Left ventricle myocardium inferior (tissue), 1 donor: ENCODE measurements around the gene LKAAEAR1. TPM values are rescaled to one million over a fixed set of nuclear protein-coding genes. Genes with fewer than 3 reads are reported as not detected.

Experiments used
- DNase-seq: peaks from one replicate; pipeline ENCODE4 v3.0.0-alpha.2; 2020
- H3K27ac ChIP-seq: fragments of 200-600 bp; replicated peaks from 2 replicates; pipeline ENCODE4 v1.8.0; 2021
- H3K27me3 ChIP-seq: fragments of 200-600 bp; 2 replicates; pipeline ENCODE4 v1.8.0; 2021; ENCODE audit warnings: low read depth
- H3K36me3 ChIP-seq: fragments of 200-600 bp; 2 replicates; pipeline ENCODE4 v1.8.0; 2021
- H3K4me1 ChIP-seq: fragments of 200-600 bp; 2 replicates; pipeline ENCODE4 v1.8.0; 2021
- H3K4me3 ChIP-seq: fragments of 200-600 bp; 2 replicates; pipeline ENCODE4 v1.8.0; 2021; ENCODE audit warnings: mild to moderate bottlenecking, moderate library complexity
- H3K9me3 ChIP-seq: fragments of 200-600 bp; replicated peaks from 2 replicates; pipeline ENCODE4 v1.8.0; 2021
- intact Hi-C: fragments of 100-400 bp; cut with micrococcal nuclease; formaldehyde crosslinking; loops from one replicate; pipeline ENCODE4 v1.11.0; 2022
- total RNA-seq: library from RNA; stranded (reverse); fragmentation: NEBNext Ultra II Directional; extraction: Animal tissue kit (Norgen Biotek cat#: 25700); gene quantifications from one replicate; pipeline ENCODE4 v1.2.1, GENCODE V29; 2021
- TF ChIP-seq, protein P1 (sequence below): fragments of 200-600 bp; IDR thresholded peaks from 2 replicates; pipeline ENCODE4 v1.8.0; 2021; ENCODE audit warnings: antibody characterized with exemption, mild to moderate bottlenecking, borderline replicate concordance
- donor health status: DM: no; HTN: yes; CAD: no; lungs with severe emphysema.

LKAAEAR1 gene
- total RNA-seq, 1 donor from 2014 or later = not detected

DNA sequence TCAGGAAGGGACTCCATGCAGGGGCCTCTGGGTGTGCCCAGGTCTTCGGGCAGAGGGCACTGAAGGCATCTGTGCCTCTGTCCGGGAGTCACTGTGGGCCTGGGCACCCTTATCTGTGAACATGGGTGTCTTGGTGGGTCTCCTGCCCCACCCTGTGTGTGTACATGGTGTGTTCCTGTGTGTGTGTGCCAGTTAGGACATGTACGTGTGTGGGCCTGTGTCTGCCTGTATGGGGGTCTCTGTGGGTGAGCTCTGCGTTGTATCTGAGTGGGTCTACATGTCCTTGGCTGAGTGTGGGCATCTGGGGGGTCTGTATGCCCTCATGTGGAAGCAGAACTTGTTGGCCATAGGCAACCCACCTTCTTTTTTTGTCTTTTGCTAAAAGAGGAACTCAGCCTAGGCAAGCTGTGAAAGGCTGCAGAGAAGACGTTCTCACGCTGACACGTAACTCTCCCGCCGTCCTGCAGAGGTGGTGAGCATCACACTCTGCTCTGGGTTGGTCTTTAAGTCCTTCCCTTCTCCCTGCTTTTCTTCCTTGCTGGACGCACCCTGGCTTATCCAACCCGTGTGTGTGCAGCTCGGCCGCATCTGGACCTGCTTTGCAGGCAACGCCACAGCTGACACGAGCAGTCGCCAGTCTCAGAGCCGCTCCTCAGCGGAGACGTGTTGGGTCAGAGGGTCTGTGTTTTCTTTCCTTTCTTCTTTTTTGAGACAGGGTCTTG lies 23.7 kb upstream of the LKAAEAR1 start:
- Histone ChIP-seq H3K27ac (no peak overlapping the region), H3K9me3 (no peaks in the 10 kb centered on the region), H3K27me3 (peaks cover 66% of the 10 kb centered on the region), H3K4me1 (peaks cover under 1% of the 10 kb centered on the region), H3K4me3 (no peak overlapping the region), H3K36me3 (no peaks in the 10 kb centered on the region)
- TF ChIP-seq, protein P1, sequence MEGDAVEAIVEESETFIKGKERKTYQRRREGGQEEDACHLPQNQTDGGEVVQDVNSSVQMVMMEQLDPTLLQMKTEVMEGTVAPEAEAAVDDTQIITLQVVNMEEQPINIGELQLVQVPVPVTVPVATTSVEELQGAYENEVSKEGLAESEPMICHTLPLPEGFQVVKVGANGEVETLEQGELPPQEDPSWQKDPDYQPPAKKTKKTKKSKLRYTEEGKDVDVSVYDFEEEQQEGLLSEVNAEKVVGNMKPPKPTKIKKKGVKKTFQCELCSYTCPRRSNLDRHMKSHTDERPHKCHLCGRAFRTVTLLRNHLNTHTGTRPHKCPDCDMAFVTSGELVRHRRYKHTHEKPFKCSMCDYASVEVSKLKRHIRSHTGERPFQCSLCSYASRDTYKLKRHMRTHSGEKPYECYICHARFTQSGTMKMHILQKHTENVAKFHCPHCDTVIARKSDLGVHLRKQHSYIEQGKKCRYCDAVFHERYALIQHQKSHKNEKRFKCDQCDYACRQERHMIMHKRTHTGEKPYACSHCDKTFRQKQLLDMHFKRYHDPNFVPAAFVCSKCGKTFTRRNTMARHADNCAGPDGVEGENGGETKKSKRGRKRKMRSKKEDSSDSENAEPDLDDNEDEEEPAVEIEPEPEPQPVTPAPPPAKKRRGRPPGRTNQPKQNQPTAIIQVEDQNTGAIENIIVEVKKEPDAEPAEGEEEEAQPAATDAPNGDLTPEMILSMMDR = no peak
- intact Hi-C loops = no loop called here
- DNase-seq = peak; percentile 5

DNA sequence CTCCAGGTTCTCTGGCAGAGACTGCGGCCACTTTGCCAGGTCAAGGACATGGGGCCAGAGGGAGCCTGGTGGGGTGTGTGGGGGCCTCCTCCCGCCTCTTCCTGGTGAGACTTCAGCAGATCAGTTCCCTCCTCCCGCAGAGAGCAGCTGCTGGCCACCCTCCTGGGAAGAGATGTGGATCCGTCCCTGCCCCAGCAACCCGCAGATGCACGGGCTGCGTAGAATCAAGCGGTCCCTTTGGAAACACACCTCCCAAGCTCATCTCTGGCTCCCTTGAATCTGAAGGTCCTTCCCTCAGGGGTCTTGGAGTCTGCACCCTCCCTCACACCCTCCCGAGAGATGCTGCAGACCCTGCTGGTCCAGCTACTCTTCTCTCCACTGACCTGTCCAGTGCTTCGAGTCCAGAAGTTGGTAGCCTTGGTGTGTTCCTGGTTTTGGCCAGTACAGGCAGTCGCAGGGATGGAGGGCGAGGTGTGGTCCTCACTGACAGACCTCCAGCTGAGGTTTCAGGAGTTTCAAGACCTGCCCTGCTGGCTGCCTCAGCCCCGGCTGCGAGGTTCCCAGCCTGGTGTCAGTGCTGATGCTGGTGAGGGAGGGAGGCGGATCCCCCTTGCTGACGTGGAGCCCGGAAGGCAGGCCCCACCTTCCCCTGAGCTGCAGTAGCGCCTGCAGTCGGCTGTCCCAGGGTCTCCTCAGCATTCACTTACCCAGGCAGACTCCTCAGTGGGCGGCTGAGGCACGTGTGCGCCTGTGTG lies 23.0 kb upstream of the LKAAEAR1 start, which contains the start of gene NPBWR2:
Gene NPBWR2, minus strand, starts transcription at position 585 of the 755 bp plus-strand sequence. CDS start 734 bp downstream, outside the sequence.
- H3K4me3 ChIP-seq = no peak within 1 kb of the TSS
- no peaks in the 10 kb centered on the region for H3K36me3 ChIP-seq
- DNase-seq = peak; percentile 8
- H3K4me1 ChIP-seq = peaks cover 8% of the 10 kb centered on the region
- intact Hi-C loops = no loop called here
- no peaks in the 10 kb centered on the region for H3K9me3 ChIP-seq
- no peak within 1 kb of the TSS for H3K27ac ChIP-seq
- peaks cover 74% of the 10 kb centered on the region for H3K27me3 ChIP-seq
- TF ChIP-seq, protein P1 = no peak

DNA sequence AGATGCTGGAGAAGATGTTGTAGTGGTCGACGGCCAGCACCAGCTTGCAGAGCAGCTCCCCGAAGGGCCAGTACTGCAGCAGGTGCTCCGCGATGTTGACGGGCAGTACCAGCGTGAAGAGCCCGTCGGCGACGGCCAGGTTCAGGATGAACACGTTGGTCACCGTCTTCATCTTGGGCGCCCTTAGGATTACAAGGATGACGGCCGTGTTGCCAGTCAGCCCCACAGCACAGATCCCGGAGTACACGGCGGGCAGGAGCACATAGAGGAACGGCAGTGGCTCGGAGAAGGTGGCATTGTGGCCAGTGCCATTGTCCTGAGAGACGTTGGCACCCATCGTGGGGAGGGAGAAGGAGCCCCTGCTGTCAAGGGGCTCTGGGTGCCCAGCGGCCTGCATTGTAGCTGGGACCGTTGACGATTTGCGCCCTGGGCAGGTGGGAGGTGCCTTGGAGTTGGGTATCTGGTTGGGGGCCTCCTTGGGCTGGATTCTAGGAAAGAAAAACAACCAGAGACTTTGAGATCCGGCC lies 22.3 kb upstream of the LKAAEAR1 start:
- intact Hi-C loops = no loop called here
- no peaks in the 10 kb centered on the region for H3K36me3 ChIP-seq
- TF ChIP-seq, protein P1 = no peak
- H3K27ac ChIP-seq = no peak overlapping the region
- DNase-seq = peak; percentile 6
- peaks cover 14% of the 10 kb centered on the region for H3K4me1 ChIP-seq
- no peak overlapping the region for H3K4me3 ChIP-seq
- peaks cover 80% of the 10 kb centered on the region for H3K27me3 ChIP-seq
- no peaks in the 10 kb centered on the region for H3K9me3 ChIP-seq

DNA sequence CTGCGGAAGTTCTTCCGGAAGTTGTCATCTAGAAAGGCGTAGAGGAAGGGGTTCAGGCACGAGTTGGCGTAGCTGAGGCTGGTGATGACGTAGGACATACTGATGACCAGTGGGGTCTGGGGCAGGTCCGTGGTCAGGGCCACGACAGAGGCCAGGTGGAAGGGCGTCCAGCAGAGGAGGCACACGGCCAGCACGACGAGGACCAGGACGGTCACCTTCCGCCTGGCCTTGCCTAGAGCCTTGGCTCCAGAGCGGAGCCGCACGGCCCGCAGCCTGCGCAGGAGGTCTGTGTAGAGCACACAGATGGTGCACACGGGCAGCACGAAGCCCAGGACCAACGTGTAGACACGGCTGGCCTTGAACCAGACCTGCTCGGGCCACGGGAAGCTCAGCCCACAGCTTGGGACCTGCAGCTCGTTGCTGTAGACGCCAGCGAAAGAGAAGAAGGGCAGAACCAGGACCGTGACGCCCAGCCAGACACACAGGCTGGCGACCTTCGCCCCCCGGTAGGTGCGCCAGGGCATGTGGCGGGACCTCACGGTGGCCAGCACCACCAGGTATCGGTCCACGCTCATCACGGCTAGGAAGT lies 21.7 kb upstream of the LKAAEAR1 start:
- H3K36me3 ChIP-seq = no peaks in the 10 kb centered on the region
- H3K27ac ChIP-seq = no peak overlapping the region
- no peaks in the 10 kb centered on the region for H3K9me3 ChIP-seq
- peak; percentile 4 for DNase-seq
- H3K4me3 ChIP-seq = no peak overlapping the region
- TF ChIP-seq, protein P1 = no peak
- H3K27me3 ChIP-seq = peaks cover 86% of the 10 kb centered on the region
- intact Hi-C loops = no loop called here
- peaks cover 14% of the 10 kb centered on the region for H3K4me1 ChIP-seq

DNA sequence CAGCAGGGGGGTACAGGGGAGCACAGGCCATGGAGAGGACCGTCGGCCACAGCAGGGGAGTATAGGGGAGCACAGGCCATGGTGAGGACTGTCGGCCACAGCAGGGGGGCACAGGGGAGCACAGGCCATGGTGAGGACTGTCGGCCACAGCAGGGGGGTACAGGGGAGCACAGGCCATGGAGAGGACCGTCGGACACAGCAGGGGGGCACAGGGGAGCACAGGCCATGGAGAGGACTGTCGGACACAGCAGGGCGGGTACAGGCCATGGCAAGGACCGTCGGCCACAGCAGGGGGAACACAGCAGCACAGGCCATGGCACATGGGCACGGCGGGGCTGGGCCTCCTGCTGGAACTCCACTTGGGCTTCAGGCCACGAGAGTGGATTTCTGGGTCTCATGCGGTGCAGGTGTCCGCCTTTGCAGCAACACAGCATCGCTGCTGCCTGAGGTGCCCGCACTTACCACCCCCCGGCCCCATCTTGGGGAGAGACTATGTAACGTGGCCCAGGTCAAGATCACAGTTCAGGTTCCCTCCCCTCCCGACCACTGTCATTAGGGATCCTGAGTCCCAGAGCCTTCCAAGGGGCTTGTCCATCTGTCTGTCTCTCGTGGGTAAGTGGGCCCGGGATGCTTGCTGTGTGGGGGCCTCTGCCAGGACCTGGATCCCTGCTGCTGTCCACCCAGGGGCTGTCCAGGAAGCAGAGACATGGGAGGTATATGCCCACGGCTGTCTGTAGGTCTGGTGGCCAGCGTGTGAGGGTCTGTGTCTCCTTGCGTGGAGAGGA lies 20.7 kb upstream of the LKAAEAR1 start:
- peaks cover 14% of the 10 kb centered on the region for H3K4me1 ChIP-seq
- DNase-seq = peak; percentile 4
- H3K4me3 ChIP-seq = no peak overlapping the region
- H3K9me3 ChIP-seq = no peaks in the 10 kb centered on the region
- intact Hi-C loops = no loop called here
- peaks cover 92% of the 10 kb centered on the region for H3K27me3 ChIP-seq
- no peaks in the 10 kb centered on the region for H3K36me3 ChIP-seq
- TF ChIP-seq, protein P1 = no peak
- no peak overlapping the region for H3K27ac ChIP-seq
